Measurements from ENCODE around the gene RNF39. TPM values are rescaled to one million over a fixed set of nuclear protein-coding genes. Genes with fewer than 3 reads are reported as not detected.
A peak's percentile ranks its signal among the peaks of the same experiment; 100 is the strongest.

Gene RNF39
- polyA plus RNA-seq, 1 donor from 2014 or later, result not detected

- H3K4me3 ChIP-seq (ENCODE audit: low read length), result peak overlapping the region; percentile 89
- H3K27ac ChIP-seq (ENCODE audit: low read length), result peak overlapping the region; percentile 95
- peak overlapping the region; percentile 93 for H3K9ac ChIP-seq (ENCODE audit: low read length)
Observed at GRCh38 chr6:30062471-30063178, 12.9 kb downstream of the RNF39 start.

More at GRCh38 chr6:30062471-30063178, 12.9 kb downstream of the RNF39 start:
- Histone ChIP-seq H3K79me2 (replicated peaks; ENCODE audit: insufficient read depth, low read length) (peaks cover 19% of the 10 kb centered on the region), H3K9me2 (ENCODE audit: insufficient read depth, low read length) (no peaks in the 10 kb centered on the region), H3K27me3 (ENCODE audit: insufficient read depth, low read depth, low read length) (no peaks in the 10 kb centered on the region), H3F3A (ENCODE audit: insufficient read depth, low read length, poor library complexity, severe bottlenecking) (peaks cover 11% of the 10 kb centered on the region), H3K36me3 (ENCODE audit: insufficient read depth, low read length) (no peaks in the 10 kb centered on the region), H3K4me2 (ENCODE audit: low read length) (peak overlapping the region; percentile 92), H3K9me3 (ENCODE audit: low read length) (no peaks in the 10 kb centered on the region), H4K20me1 (ENCODE audit: insufficient read depth) (no peaks in the 10 kb centered on the region), H2AFZ (ENCODE audit: low read depth, low read length) (no peak overlapping the region)
- TF ChIP-seq REST (IDR thresholded peaks at IDR 0.05; ENCODE audit: borderline replicate concordance) (no peak), TAF1 (IDR thresholded peaks at IDR 0.05; ENCODE audit: low read depth) (no peak), RAD21 (conservative IDR thresholded peaks at IDR 0.05) (no peak), SMC3 (conservative IDR thresholded peaks at IDR 0.05; ENCODE audit: poor library complexity) (no peak), EZH2 (IDR thresholded peaks at IDR 0.05; ENCODE audit: borderline replicate concordance, insufficient read depth, low read length, poor library complexity, severe bottlenecking) (no peak), POLR2AphosphoS5 (IDR thresholded peaks at IDR 0.05) (no peak), CTCF (IDR thresholded peaks at IDR 0.05; ENCODE audit: poor library complexity, severe bottlenecking) (no peak), EP300 (conservative IDR thresholded peaks at IDR 0.05; ENCODE audit: poor library complexity, severe bottlenecking) (no peak), MXI1 (conservative IDR thresholded peaks at IDR 0.05; ENCODE audit: poor library complexity, severe bottlenecking) (no peak)
